Colonic mucosa (tissue), 4 donors: ENCODE results near the gene ZNF396. TPM values are rescaled to one million over a fixed set of nuclear protein-coding genes. Genes with fewer than 3 reads are reported as not detected.

Source experiments
- DNase-seq: peaks from one replicate; pipeline ENCODE4 v3.0.0-alpha.2; 2020
- H3K27ac ChIP-seq: fragments of 200-600 bp; one replicate; pipeline ENCODE4 v1.8.0; 2021
- H3K27me3 ChIP-seq: fragments of 200-600 bp; one replicate; pipeline ENCODE4 v1.8.0; 2021
- H3K36me3 ChIP-seq: fragments of 200-600 bp; one replicate; pipeline ENCODE4 v1.8.0; 2021
- H3K4me1 ChIP-seq: fragments of 200-600 bp; one replicate; pipeline ENCODE4 v1.8.0; 2021; ENCODE audit warnings: mild to moderate bottlenecking
- H3K4me3 ChIP-seq: fragments of 200-600 bp; one replicate; pipeline ENCODE4 v1.8.0; 2021
- H3K9ac ChIP-seq, 2 donors: one replicate each; pipeline ENCODE4 v1.7.0; 2013; ENCODE audit warnings: control low read depth in 2 of 2, low read depth in 2 of 2, low read length in 2 of 2
- H3K9me3 ChIP-seq: fragments of 200-600 bp; one replicate; pipeline ENCODE4 v1.8.0; 2021
- intact Hi-C: fragments of 100-400 bp; cut with DNase I; formaldehyde crosslinking; loops from one replicate; pipeline ENCODE4 v1.14.1; 2022
- total RNA-seq, 2 donors: library from RNA; stranded (reverse); fragmentation: NEBNext Ultra II Directional in 1 of 2; extraction: Animal tissue kit (Norgen Biotek cat#: 25700) in 1 of 2; gene quantifications; one replicate each; pipeline ENCODE4 v1.2.1, GENCODE V29; 2021
- TF ChIP-seq, protein P1 (sequence below): fragments of 200-600 bp; IDR thresholded peaks from one replicate; pipeline ENCODE4 v1.8.0; 2022; ENCODE audit warnings: antibody characterized with exemption, mild to moderate bottlenecking
- donor health status: healthy.
- donor health status: DM: no; HTN: no; CAD: no.
- donor health status: DM: no; HTN: no; CAD: no.

The ZNF396 gene
- total RNA-seq, result 1 to 10 TPM; 3.2 to 3.6 TPM

DNA sequence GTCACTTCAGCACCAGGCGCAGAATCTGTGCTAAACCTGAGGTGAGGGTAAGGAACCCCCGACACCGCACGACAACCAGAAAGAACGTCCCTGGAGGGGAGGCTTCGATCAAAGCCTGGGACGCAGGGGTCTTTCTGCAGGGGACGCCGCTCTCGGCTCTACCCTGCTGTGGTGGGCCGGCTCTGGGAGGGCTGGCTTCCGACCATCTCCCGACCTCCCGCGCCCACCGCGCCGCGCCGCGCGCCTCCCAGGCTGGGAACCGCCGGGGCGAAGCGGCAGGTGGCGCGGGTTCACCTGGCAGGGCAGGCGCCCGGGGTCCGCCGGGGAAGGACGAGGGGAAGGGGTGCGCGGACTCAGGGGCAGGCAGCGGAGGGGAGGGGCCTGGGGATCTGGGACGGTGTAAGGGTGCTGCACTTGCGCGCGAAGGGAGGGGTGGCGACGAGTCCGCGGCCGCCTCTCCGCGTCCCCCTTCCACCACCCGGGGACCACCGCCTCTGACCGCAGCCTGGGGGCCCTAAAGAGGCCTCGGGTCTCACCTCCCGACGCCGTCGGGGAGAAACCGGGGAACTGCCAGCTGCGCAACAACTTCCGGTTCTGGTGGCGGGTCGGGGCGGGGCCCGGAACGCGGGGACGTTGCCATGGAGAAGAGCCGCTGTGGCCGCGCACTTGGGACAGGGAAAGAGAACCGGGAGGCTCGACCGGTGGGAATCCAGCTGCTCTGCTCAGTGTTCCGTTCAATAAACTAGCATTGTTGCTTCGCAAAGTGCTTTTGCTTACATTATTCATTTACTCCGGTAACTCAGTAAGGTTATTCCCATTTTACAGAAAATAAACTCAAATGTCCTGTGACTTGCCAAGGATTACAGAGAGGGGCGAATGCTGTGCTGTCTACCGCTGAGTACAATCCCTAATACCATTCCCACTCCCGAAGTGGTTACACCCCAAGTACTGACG lies at the start of gene ZNF396:
Gene ZNF396, minus strand, starts transcription at position 596 of the 954 bp plus-strand sequence. CDS start 3,045 bp downstream, outside the sequence.
- H3K9ac ChIP-seq, result peak within 1 kb of the TSS; percentile 77 to 84
- peak; percentile 90 for DNase-seq
- TF ChIP-seq, protein P1, sequence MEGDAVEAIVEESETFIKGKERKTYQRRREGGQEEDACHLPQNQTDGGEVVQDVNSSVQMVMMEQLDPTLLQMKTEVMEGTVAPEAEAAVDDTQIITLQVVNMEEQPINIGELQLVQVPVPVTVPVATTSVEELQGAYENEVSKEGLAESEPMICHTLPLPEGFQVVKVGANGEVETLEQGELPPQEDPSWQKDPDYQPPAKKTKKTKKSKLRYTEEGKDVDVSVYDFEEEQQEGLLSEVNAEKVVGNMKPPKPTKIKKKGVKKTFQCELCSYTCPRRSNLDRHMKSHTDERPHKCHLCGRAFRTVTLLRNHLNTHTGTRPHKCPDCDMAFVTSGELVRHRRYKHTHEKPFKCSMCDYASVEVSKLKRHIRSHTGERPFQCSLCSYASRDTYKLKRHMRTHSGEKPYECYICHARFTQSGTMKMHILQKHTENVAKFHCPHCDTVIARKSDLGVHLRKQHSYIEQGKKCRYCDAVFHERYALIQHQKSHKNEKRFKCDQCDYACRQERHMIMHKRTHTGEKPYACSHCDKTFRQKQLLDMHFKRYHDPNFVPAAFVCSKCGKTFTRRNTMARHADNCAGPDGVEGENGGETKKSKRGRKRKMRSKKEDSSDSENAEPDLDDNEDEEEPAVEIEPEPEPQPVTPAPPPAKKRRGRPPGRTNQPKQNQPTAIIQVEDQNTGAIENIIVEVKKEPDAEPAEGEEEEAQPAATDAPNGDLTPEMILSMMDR, result no peak
- H3K36me3 ChIP-seq, result no peaks in the 10 kb centered on the region
- no peak within 1 kb of the TSS for H3K27ac ChIP-seq
- no peaks in the 10 kb centered on the region for H3K4me1 ChIP-seq
- no peaks in the 10 kb centered on the region for H3K9me3 ChIP-seq
- H3K4me3 ChIP-seq, result peak within 1 kb of the TSS; percentile 90
- H3K27me3 ChIP-seq, result no peaks in the 10 kb centered on the region
- intact Hi-C loops, result no loop called here

DNA sequence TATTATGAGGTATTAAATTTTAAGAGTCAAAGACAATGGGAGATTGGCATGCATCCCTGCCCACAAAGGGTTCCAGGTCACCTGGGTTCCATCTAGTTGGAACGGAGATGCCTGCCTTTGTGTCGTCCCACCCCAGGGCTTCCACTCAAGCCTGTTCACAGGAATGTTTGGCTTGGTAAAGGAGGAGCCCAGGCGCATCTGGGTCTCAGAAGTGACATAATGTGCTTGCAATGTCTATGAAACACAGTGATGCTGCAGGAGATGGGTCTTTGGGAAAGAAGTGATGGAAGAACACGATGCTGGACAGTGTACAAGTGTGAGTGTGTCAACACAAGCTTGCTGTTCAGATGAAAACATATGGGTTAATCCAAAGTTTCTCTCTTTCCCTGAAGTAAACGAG lies 49.6 kb upstream of the ZNF396 start:
- H3K4me3 ChIP-seq, result no peak overlapping the region
- H3K36me3 ChIP-seq, result no peaks in the 10 kb centered on the region
- TF ChIP-seq, protein P1, result no peak
- intact Hi-C loops, result no loop called here
- H3K4me1 ChIP-seq, result no peaks in the 10 kb centered on the region
- no peak for DNase-seq
- no peaks in the 10 kb centered on the region for H3K27me3 ChIP-seq
- H3K27ac ChIP-seq, result no peak overlapping the region
- no peak overlapping the region for H3K9ac ChIP-seq
- no peaks in the 10 kb centered on the region for H3K9me3 ChIP-seq

DNA sequence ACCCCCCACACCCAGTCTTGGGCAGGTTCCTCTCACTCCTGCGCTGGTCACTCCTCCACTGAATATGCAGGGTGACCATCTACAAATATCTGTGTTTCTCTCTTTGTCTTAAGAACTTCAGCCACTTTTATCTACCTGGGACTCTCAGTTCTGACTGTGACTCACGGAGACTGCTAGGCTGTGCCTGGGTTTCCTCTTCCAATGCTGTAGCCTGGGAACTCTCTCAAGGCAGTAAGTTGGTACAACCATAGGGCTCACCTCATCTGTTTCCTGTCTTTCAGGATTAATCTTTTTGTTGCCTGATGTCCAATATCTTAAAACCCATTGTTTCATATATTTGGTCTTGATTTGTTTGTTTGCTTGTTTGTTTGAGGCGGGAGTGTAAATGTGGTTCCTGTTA lies 47.2 kb upstream of the ZNF396 start:
- Histone ChIP-seq H3K36me3 (no peaks in the 10 kb centered on the region), H3K4me3 (no peak overlapping the region), H3K27me3 (no peaks in the 10 kb centered on the region), H3K27ac (no peak overlapping the region), H3K4me1 (no peaks in the 10 kb centered on the region), H3K9me3 (no peaks in the 10 kb centered on the region), H3K9ac (no peak overlapping the region)
- no peak for DNase-seq
- intact Hi-C loops, result no loop called here
- TF ChIP-seq, protein P1, result no peak

DNA sequence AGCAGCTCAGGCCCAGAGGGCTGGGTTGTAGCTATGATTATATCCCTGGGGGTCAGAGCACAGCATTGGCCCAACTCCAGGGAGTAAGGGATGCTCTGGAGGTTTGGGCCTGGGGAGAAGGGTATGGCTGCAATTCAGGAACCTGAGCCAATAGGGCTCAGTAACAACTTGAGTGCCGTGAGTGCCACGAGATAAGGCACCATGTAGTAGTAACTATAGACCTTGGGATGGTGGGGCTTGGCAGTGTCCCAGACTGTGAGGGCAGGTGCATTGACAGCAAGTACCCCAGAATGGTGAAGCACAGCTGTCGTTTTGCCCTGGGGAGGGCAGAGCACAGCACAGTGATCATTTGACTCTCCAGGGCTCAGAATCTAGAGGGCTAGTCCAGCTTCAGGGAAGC lies 45.1 kb upstream of the ZNF396 start:
- Histone ChIP-seq H3K27me3 (no peaks in the 10 kb centered on the region), H3K9ac (no peak overlapping the region), H3K36me3 (no peaks in the 10 kb centered on the region), H3K4me1 (no peaks in the 10 kb centered on the region), H3K4me3 (no peak overlapping the region), H3K9me3 (no peaks in the 10 kb centered on the region), H3K27ac (no peak overlapping the region)
- TF ChIP-seq, protein P1, result no peak
- DNase-seq, result no peak
- intact Hi-C loops, result no loop called here

DNA sequence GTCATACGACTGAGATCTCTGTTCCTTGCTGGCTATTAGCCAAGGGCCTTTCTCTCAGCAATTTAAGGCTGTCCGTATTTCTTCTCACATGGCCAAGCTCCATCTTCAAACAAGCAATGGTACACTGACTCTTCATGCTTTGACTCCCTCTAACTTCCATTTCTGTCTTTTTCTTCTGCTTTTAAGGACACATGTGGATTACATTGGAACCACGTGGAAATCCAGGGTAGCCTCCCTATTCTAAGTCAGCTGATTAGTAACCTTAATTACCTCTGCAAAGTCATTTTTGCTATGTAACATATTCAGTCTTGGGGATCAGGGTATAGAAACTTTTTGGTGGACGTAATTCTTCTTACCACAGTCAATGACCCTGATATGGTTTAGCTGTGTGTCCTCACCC lies 41.5 kb upstream of the ZNF396 start:
- intact Hi-C loops, result no loop called here
- Histone ChIP-seq H3K27ac (no peak overlapping the region), H3K4me3 (no peak overlapping the region), H3K36me3 (no peaks in the 10 kb centered on the region), H3K9me3 (no peaks in the 10 kb centered on the region), H3K4me1 (no peaks in the 10 kb centered on the region), H3K9ac (no peak overlapping the region), H3K27me3 (no peaks in the 10 kb centered on the region)
- DNase-seq, result no peak
- TF ChIP-seq, protein P1, result no peak
